HCT116 (cell line): ENCODE data around the gene CCDC85B. TPM values are rescaled to one million over a fixed set of nuclear protein-coding genes. Genes with fewer than 3 reads are reported as not detected.
A peak's percentile ranks its signal among the peaks of the same experiment; 100 is the strongest.

ENCODE experiments used
- ATAC-seq: fragments of 200-7000 bp; cut with Tn5 transposase; 2 replicates; pipeline ENCODE4 v1.9.1; 2020; ENCODE audit warnings: mild to moderate bottlenecking, moderate library complexity
- BruUV-seq: library from RNA; stranded (reverse); fragments of 400-500 nt; replicated peaks from 2 replicates; lab custom pipeline; 2021; lab: Mats Ljungman, UMichigan
- CTCF ChIA-PET: fragments of 300-600 bp; sonication (Branson Sonifier 250); formaldehyde crosslinking; loops from one replicate; lab custom pipeline; 2021; ENCODE audit warnings: antibody characterized with exemption; lab: Charles Lee
- POLR2A ChIA-PET: fragments of 300-600, 350-600 bp; sonication (Branson Sonifier 250); formaldehyde crosslinking; loops from one replicate; lab custom pipeline; 2021; ENCODE audit warnings: antibody characterized with exemption; lab: Charles Lee
- RAD21 ChIA-PET, 2 experiments: fragments of 300-600 bp; sonication (Branson Sonifier 250); formaldehyde crosslinking; loops; one replicate each; lab custom pipeline; 2023; ENCODE audit warnings: low total read pairs in 2 of 2; ENCODE audit not compliant: uncharacterized antibody in 2 of 2, unreplicated experiment in 2 of 2, low non-redundant PET in 1 of 2; lab: Charles Lee
- DNase-seq: peaks from one replicate; pipeline ENCODE4 v3.0.0-alpha.2; 2010; ENCODE audit warnings: low read depth, low spot score
- H2AFZ ChIP-seq: fragments of 200-600 bp; shearing (Covaris generic), sonication (generic); 2 replicates; pipeline ENCODE4 v1.6.1; 2017; ENCODE audit warnings: low read depth, mixed run types, mixed read lengths, antibody characterized with exemption, low read length; ENCODE audit not compliant: poor library complexity, severe bottlenecking
- H3K27ac ChIP-seq: 2 replicates; pipeline ENCODE4 v1.5.1; 2012; ENCODE audit warnings: low read depth, low read length
- H3K27me3 ChIP-seq: fragments of 200-600 bp; sonication (generic); 2 replicates; pipeline ENCODE4 v1.6.1; 2016; ENCODE audit warnings: mixed run types, low read length, mixed read lengths; ENCODE audit not compliant: insufficient read depth
- H3K36me3 ChIP-seq, 2 experiments: fragments of 200-500 bp in 1 of 2; fragments of 200-600 bp in 1 of 2; sonication (Bioruptor generic) in 1 of 2; sonication (generic) in 1 of 2; 2 replicates each; pipeline versions ENCODE4 v1.5.1 to v1.6.1; 2014 to 2016; ENCODE audit warnings: low read length in 2 of 2, inconsistent platforms in 1 of 2, mixed read lengths in 1 of 2, mixed run types in 1 of 2; ENCODE audit not compliant: insufficient read depth in 2 of 2, control insufficient read depth in 1 of 2
- H3K4me1 ChIP-seq, 2 experiments: fragments of 200-600 bp in 1 of 2; sonication (generic) in 1 of 2; 2 replicates each; pipeline versions ENCODE4 v1.5.1 to v1.6.1; 2012 to 2017; ENCODE audit warnings: low read length in 2 of 2, inconsistent platforms in 1 of 2, mild to moderate bottlenecking in 1 of 2, mixed read lengths in 1 of 2, mixed run types in 1 of 2, moderate library complexity in 1 of 2; ENCODE audit not compliant: insufficient read depth in 2 of 2, control insufficient read depth in 1 of 2
- H3K4me2 ChIP-seq: fragments of 200-600 bp; sonication (generic); 2 replicates; pipeline ENCODE4 v1.6.1; 2017; ENCODE audit warnings: mixed run types, low read length, mixed read lengths
- H3K4me3 ChIP-seq, 2 experiments: fragments of 200-600 bp in 1 of 2; sonication (generic) in 1 of 2; replicated peaks in 1 of 2; 2 replicates each; pipeline ENCODE4 v1.5.1; 2011 to 2016; ENCODE audit warnings: low read length in 2 of 2, control low read depth in 1 of 2, low read depth in 1 of 2, mild to moderate bottlenecking in 1 of 2, mixed read lengths in 1 of 2, mixed run types in 1 of 2
- H3K79me2 ChIP-seq: fragments of 200-600 bp; sonication (generic); 2 replicates; pipeline ENCODE4 v1.6.1; 2017; ENCODE audit warnings: mild to moderate bottlenecking, mixed run types, low read length, moderate library complexity, mixed read lengths; ENCODE audit not compliant: insufficient read depth
- H3K9ac ChIP-seq: fragments of 200-600 bp; sonication (generic); 2 replicates; pipeline ENCODE4 v1.6.1; 2016; ENCODE audit warnings: low read length, mixed read lengths
- H3K9me2 ChIP-seq: fragments of 200-600 bp; sonication (generic), shearing (Covaris generic); 2 replicates; pipeline ENCODE4 v1.6.1; 2017; ENCODE audit warnings: mixed run types, mild to moderate bottlenecking, moderate library complexity; ENCODE audit not compliant: insufficient read depth
- H3K9me3 ChIP-seq, 2 experiments: fragments of 200-500 bp in 1 of 2; fragments of 200-600 bp in 1 of 2; sonication (Bioruptor generic) in 1 of 2; sonication (generic) in 1 of 2; 2 replicates each; pipeline ENCODE4 v1.6.1; 2014 to 2017; ENCODE audit warnings: low read length in 2 of 2, mixed read lengths in 2 of 2, inconsistent platforms in 1 of 2, low read depth in 1 of 2, mild to moderate bottlenecking in 1 of 2, mixed run types in 1 of 2, moderate library complexity in 1 of 2; ENCODE audit not compliant: control insufficient read depth in 1 of 2, insufficient read depth in 1 of 2
- H4K20me1 ChIP-seq: fragments of 200-600 bp; sonication (generic), shearing (Covaris generic); 2 replicates; pipeline ENCODE4 v1.6.1; 2017; ENCODE audit warnings: mixed run types, mild to moderate bottlenecking, moderate library complexity; ENCODE audit not compliant: insufficient read depth
- CEBPB ChIP-seq: IDR thresholded peaks from 2 replicates; pipeline ENCODE4 v1.6.1; 2012; ENCODE audit warnings: low read depth
- EGR1 ChIP-seq: IDR thresholded peaks from 2 replicates; pipeline ENCODE4 v1.6.1; 2012; ENCODE audit warnings: low read depth
- EZH2 ChIP-seq: fragments of 200-600 bp; sonication (generic); IDR thresholded peaks from 2 replicates; pipeline ENCODE4 v1.6.1; 2017; ENCODE audit warnings: antibody characterized with exemption, mixed run types
- EZH2phosphoT487 ChIP-seq: fragments of 200-600 bp; IDR thresholded peaks from 2 replicates; pipeline ENCODE4 v1.6.1; 2018; ENCODE audit warnings: antibody characterized with exemption, borderline replicate concordance
- JUND ChIP-seq: IDR thresholded peaks from 2 replicates; pipeline ENCODE4 v1.6.1; 2012
- POLR2AphosphoS5 ChIP-seq: IDR thresholded peaks from 2 replicates; pipeline ENCODE4 v1.6.1; 2011; ENCODE audit warnings: mild to moderate bottlenecking, low read depth, low read length, moderate library complexity
- SRF ChIP-seq: IDR thresholded peaks from 2 replicates; pipeline ENCODE4 v1.6.1; 2012; ENCODE audit warnings: low read depth
- TCF7L2 ChIP-seq: IDR thresholded peaks from 2 replicates; pipeline ENCODE4 v1.7.0; 2011; ENCODE audit warnings: borderline replicate concordance, inconsistent platforms; ENCODE audit not compliant: insufficient read depth, insufficient read length; ENCODE audit errors: extremely low read depth
- YY1 ChIP-seq: IDR thresholded peaks from 2 replicates; pipeline ENCODE4 v1.6.1; 2011; ENCODE audit warnings: low read length, low read depth, moderate library complexity, mild to moderate bottlenecking; ENCODE audit not compliant: insufficient replicate concordance; ENCODE audit errors: extremely low read depth
- ZFX ChIP-seq: fragments of 450-650 bp; IDR thresholded peaks from 2 replicates; pipeline ENCODE4 v1.6.1; 2017
- intact Hi-C: fragments of 100-400 bp; cut with micrococcal nuclease; formaldehyde crosslinking; loops from 2 replicates; pipeline ENCODE4 v1.10.0; 2022
- total RNA-seq: library from RNA; stranded (reverse); gene quantifications from one replicate; pipeline ENCODE4 v1.2.1, GENCODE V29; 2021; ENCODE audit not compliant: unreplicated experiment
- TF ChIP-seq, protein P1 (sequence below), 3 experiments: fragments of 200-600 bp in 1 of 3; sonication (generic) in 1 of 3; IDR thresholded peaks in 2 of 3; conservative IDR thresholded peaks in 1 of 3; 2 replicates each; pipeline ENCODE4 v1.5.1; 2012 to 2017; ENCODE audit warnings: low read depth in 2 of 3, low read length in 2 of 3, antibody characterized with exemption in 1 of 3, borderline replicate concordance in 1 of 3, control low read depth in 1 of 3, mild to moderate bottlenecking in 1 of 3, mixed read lengths in 1 of 3, mixed run types in 1 of 3, moderate library complexity in 1 of 3; ENCODE audit not compliant: insufficient read depth in 1 of 3
- TF ChIP-seq, protein P2 (sequence below): IDR thresholded peaks from 2 replicates; pipeline ENCODE4 v1.6.1; 2012

Gene CCDC85B
- total RNA-seq, 1 experiment from 2014 or later: 84.3 TPM

DNA sequence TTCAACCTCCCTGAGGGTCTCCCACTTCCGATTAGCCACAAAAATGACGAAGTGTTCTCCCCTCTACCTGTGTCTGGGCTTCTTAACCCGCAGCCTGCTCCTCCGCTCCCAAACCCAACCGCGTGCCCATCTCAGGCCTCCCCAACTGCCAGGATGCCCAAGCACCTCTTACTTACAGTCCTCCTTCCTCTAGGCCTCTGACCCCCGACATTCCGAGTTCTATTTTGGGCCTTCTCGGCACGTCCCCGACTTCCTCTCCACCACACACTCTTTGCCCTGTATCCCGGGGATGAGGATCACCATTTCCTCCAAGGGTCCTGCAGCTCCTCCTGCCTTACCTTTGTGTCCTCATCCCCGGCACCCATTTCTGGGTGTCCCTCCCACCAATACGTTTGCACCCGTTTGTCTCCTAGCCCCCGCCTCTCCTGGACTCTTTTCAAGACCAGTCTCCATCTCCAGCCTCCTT lies 30.6 kb upstream of the CCDC85B start:
- ChIA-PET RAD21 (interaction anchor here (0.6 to 1.2 kb wide), 3 partner anchors 29 to 191 kb away, joined by 3 to 4 read pairs (median 3); partner anchors contain the start of gene KAT5 (in 1 of the 2)), CTCF (interaction anchor here (0.6 to 4.3 kb wide), 34 partner anchors 9 to 301 kb away, joined by 3 to 82 read pairs (median 4); partner anchors contain the start of genes AP5B1, CCDC85B, FIBP and KAT5), POLR2A (interaction anchor here (0.6 to 5.3 kb wide), 21 partner anchors 8 to 437 kb away, joined by 3 to 84 read pairs (median 4); partner anchors contain the start of genes BANF1, CCDC85B, FIBP and FOSL1)
- no peak for TF ChIP-seq YY1
- peak; percentile 61 for TF ChIP-seq ZFX
- BruUV-seq: no TSS peak
- Histone ChIP-seq H2AFZ (no peak overlapping the region), H3K9ac (peak overlapping the region; percentile 99), H3K4me3 (peak overlapping the region; percentile 85 to 100), H3K4me2 (peak overlapping the region; percentile 77), H3K9me3 (no peaks in the 10 kb centered on the region), H4K20me1 (peaks cover 15% of the 10 kb centered on the region; the same call in 1 of the 2 replicates), H3K27ac (peak overlapping the region; percentile 97), H3K36me3 (peaks cover 21 to 37% of the 10 kb centered on the region in 2 experiments), H3K9me2 (no peaks in the 10 kb centered on the region), H3K79me2 (peaks cover 53% of the 10 kb centered on the region), H3K4me1 (peaks cover 23 to 44% of the 10 kb centered on the region in 2 experiments), H3K27me3 (no peaks in the 10 kb centered on the region)
- ATAC-seq (peak; percentile 5), DNase-seq (no peak)
- intact Hi-C loops: loop anchor here (1.0 kb wide), 2 partner anchors 142 to 245 kb away; partner anchors contain the start of genes BANF1, EIF1AD and PCNX3

DNA sequence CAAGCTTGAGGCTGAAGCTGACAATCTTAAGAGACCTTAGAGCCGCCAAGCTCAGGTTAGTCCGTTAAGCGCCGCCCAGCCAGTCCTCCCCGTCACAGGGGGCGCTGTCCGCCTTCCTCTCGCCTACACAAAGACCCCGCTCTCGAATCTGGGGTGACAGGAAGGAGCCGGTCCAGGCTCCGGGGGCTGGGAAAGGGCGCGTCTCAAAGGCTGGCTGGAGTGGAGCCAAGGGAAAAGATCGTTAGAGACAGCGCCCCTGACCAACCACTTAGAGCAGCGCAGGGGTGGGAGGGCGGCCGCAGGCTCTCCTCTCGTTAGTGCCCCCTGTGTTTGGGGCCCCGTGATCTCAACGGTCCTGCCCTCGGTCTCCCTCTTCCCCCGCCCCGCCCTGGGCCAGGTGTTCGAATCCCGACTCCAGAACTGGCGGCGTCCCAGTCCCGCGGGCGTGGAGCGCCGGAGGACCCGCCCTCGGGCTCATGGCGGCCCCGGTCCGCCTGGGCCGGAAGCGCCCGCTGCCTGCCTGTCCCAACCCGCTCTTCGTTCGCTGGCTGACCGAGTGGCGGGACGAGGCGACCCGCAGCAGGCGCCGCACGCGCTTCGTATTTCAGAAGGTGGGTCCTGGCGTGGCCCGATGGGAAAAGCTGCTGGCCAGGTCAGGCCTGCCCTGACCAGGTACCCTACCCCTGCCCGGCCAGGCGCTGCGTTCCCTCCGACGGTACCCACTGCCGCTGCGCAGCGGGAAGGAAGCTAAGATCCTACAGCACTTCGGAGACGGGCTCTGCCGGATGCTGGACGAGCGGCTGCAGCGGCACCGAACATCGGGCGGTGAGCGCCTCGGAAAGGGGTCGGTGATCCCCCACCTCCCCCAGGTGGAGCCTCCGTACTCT lies 30.0 kb upstream of the CCDC85B start, which contains the start of gene MUS81:
TSS of gene MUS81 (plus strand) at position 156 of the 887 bp plus-strand sequence. CDS start at position 477, 321 bp downstream.
- intact Hi-C loops: loop anchor here (1.0 kb wide), 1 partner anchor 142 kb away; the partner anchor contains the start of genes BANF1 and EIF1AD

More for the DNA sequence above, 30.0 kb upstream of the CCDC85B start, which contains the start of gene MUS81:
- Histone ChIP-seq H3K4me2 (peak within 1 kb of the TSS; percentile 77), H3K4me3 (peak within 1 kb of the TSS; percentile 85 to 100), H3K27me3 (no peaks in the 10 kb centered on the region), H3K9me2 (no peaks in the 10 kb centered on the region), H3K4me1 (peaks cover 23 to 42% of the 10 kb centered on the region in 2 experiments), H3K36me3 (peaks cover 17 to 30% of the 10 kb centered on the region in 2 experiments), H3K79me2 (peaks cover 46% of the 10 kb centered on the region), H4K20me1 (peaks cover 12% of the 10 kb centered on the region; the same call in 1 of the 2 replicates), H2AFZ (peak within 1 kb of the TSS; percentile 50), H3K9me3 (no peaks in the 10 kb centered on the region), H3K9ac (peak within 1 kb of the TSS; percentile 99), H3K27ac (peak within 1 kb of the TSS; percentile 97)
- TF ChIP-seq CEBPB (no peak), SRF (no peak), TCF7L2 (peak; percentile 43), JUND (no peak), EZH2 (no peak), EGR1 (no peak), ZFX (peak; percentile 74; the same call in 1 of the 2 replicates), YY1 (peak; percentile 86), POLR2AphosphoS5 (peak; percentile 69), EZH2phosphoT487 (no peak)
- TF ChIP-seq, protein P1, sequence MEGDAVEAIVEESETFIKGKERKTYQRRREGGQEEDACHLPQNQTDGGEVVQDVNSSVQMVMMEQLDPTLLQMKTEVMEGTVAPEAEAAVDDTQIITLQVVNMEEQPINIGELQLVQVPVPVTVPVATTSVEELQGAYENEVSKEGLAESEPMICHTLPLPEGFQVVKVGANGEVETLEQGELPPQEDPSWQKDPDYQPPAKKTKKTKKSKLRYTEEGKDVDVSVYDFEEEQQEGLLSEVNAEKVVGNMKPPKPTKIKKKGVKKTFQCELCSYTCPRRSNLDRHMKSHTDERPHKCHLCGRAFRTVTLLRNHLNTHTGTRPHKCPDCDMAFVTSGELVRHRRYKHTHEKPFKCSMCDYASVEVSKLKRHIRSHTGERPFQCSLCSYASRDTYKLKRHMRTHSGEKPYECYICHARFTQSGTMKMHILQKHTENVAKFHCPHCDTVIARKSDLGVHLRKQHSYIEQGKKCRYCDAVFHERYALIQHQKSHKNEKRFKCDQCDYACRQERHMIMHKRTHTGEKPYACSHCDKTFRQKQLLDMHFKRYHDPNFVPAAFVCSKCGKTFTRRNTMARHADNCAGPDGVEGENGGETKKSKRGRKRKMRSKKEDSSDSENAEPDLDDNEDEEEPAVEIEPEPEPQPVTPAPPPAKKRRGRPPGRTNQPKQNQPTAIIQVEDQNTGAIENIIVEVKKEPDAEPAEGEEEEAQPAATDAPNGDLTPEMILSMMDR (IDR thresholded peaks at IDR 0.05 in 2 of 3, conservative IDR thresholded peaks at IDR 0.05 in 1 of 3; ENCODE audit: borderline replicate concordance in 1 of 3, insufficient read depth in 1 of 3, low read depth in 2 of 3, low read length in 2 of 3): peak in 2 of 3 experiments; percentile 83 to 93; a peak in 4 of 6 replicates
- TF ChIP-seq, protein P2, sequence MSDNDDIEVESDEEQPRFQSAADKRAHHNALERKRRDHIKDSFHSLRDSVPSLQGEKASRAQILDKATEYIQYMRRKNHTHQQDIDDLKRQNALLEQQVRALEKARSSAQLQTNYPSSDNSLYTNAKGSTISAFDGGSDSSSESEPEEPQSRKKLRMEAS: no peak
- BruUV-seq: no TSS peak
- RAD21 ChIA-PET: interaction anchor here in 1 of 2 experiments (1.2 kb wide), 1 partner anchor 148 kb away, joined by 4 read pairs; the partner anchor contains the start of gene KAT5
- CTCF ChIA-PET: interaction anchor here (0.6 to 4.3 kb wide), 33 partner anchors 9 to 301 kb away, joined by 3 to 82 read pairs (median 5); partner anchors contain the start of genes AP5B1, CCDC85B, FIBP and KAT5
- ATAC-seq: peak; percentile 59
- POLR2A ChIA-PET: interaction anchor here (0.9 to 5.3 kb wide), 17 partner anchors 9 to 438 kb away, joined by 3 to 84 read pairs (median 6); partner anchors contain the start of genes BANF1, CCDC85B, FIBP and FOSL1
- DNase-seq: peak; percentile 99
